ENCODE results near the gene MGMT.

GRCh38 chr10:129547608-129548007 is 80.6 kb downstream of the MGMT start:
- TF ChIP-seq POLR2A (IDR thresholded peaks at IDR 0.05): no peak
- TF ChIP-seq CTCF (IDR thresholded peaks at IDR 0.05): no peak
